ENCODE measurements around the gene FAM3D.

FAM3D gene

GRCh38 chr3:58588030-58588614, 78.5 kb downstream of the FAM3D start:
- DNase-seq, result no peak

GRCh38 chr3:58586776-58587192, 79.8 kb downstream of the FAM3D start:
- no peak for DNase-seq

- no peak for DNase-seq
Measured at GRCh38 chr3:58585994-58586393, 80.6 kb downstream of the FAM3D start.

- DNase-seq, result peak; percentile 5 to 41
Measured at GRCh38 chr3:58585005-58585786, 81.4 kb downstream of the FAM3D start.

- no peak for DNase-seq
Measured at GRCh38 chr3:58584690-58585004, 81.9 kb downstream of the FAM3D start.
